Chondrocyte (in vitro differentiated cells): ENCODE measurements around the gene OLFM2. TPM values are rescaled to one million over a fixed set of nuclear protein-coding genes. Genes with fewer than 3 reads are reported as not detected.

ENCODE experiments used
- DNase-seq: peaks from one replicate; pipeline ENCODE4 v3.0.0; 2021; ENCODE audit warnings: mixed read lengths, low spot score
- H3K27ac Mint-ChIP-seq: one replicate; pipeline ENCODE4 v1.8.0; 2021; ENCODE audit warnings: mild to moderate bottlenecking, moderate library complexity, mixed read lengths; ENCODE audit not compliant: unreplicated experiment
- H3K27me3 Mint-ChIP-seq: 2 replicates; pipeline ENCODE4 v1.8.0; 2021; ENCODE audit warnings: low read depth, mixed read lengths
- H3K36me3 Mint-ChIP-seq: 2 replicates; pipeline ENCODE4 v1.8.0; 2021; ENCODE audit warnings: low read depth, mixed read lengths
- H3K4me1 Mint-ChIP-seq: 2 replicates; pipeline ENCODE4 v1.8.0; 2021; ENCODE audit warnings: low read depth, mild to moderate bottlenecking, mixed read lengths
- H3K4me3 Mint-ChIP-seq: one replicate; pipeline ENCODE4 v1.8.0; 2021; ENCODE audit warnings: mild to moderate bottlenecking, moderate library complexity, mixed read lengths; ENCODE audit not compliant: unreplicated experiment
- H3K9me3 Mint-ChIP-seq: 2 replicates; pipeline ENCODE4 v1.8.0; 2021; ENCODE audit warnings: low read depth, mixed read lengths
- CTCF ChIP-seq: fragments of 200-600 bp; sonication (generic); IDR thresholded peaks from 2 replicates; pipeline ENCODE4 v1.5.0; 2021; ENCODE audit warnings: antibody characterized with exemption, mild to moderate bottlenecking, moderate library complexity
- total RNA-seq: library from RNA; stranded (reverse); gene quantifications from 3 replicates; pipeline ENCODE4 v1.2.1, GENCODE V29; 2021

OLFM2 gene
- total RNA-seq, 1 donor from 2014 or later = 67.9 TPM

DNA sequence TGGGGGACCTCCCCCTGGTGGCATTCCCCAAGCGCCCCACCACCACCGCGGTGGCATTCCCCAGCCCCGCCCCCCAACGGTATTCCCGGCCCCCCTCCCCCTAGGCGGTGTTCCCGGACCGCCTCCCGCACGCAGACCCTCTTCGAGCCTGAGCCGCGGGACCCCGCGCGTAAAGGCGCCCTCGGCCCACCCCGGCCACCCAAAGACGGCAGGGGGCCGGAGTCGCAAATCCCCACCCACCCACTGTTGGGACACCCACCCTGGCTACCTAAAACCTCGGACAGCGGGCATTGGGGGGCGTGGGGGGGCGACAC is 22.4 kb downstream of the OLFM2 start:
- no peaks in the 10 kb centered on the region for H3K27me3 Mint-ChIP-seq
- H3K36me3 Mint-ChIP-seq = no peaks in the 10 kb centered on the region
- H3K27ac Mint-ChIP-seq = no peak overlapping the region
- DNase-seq = no peak
- H3K9me3 Mint-ChIP-seq = no peaks in the 10 kb centered on the region
- H3K4me1 Mint-ChIP-seq = peaks cover 18% of the 10 kb centered on the region
- no peak for TF ChIP-seq CTCF
- H3K4me3 Mint-ChIP-seq = peak overlapping the region; percentile 75

GRCh38 chr19:9913237-9914000 is 22.9 kb downstream of the OLFM2 start:
- no peak overlapping the region for H3K27ac Mint-ChIP-seq
- TF ChIP-seq CTCF = peak; percentile 16
- H3K36me3 Mint-ChIP-seq = no peaks in the 10 kb centered on the region
- peak overlapping the region; percentile 44 for H3K4me3 Mint-ChIP-seq
- no peaks in the 10 kb centered on the region for H3K27me3 Mint-ChIP-seq
- no peak for DNase-seq
- no peaks in the 10 kb centered on the region for H3K9me3 Mint-ChIP-seq
- H3K4me1 Mint-ChIP-seq = peaks cover 18% of the 10 kb centered on the region

DNA sequence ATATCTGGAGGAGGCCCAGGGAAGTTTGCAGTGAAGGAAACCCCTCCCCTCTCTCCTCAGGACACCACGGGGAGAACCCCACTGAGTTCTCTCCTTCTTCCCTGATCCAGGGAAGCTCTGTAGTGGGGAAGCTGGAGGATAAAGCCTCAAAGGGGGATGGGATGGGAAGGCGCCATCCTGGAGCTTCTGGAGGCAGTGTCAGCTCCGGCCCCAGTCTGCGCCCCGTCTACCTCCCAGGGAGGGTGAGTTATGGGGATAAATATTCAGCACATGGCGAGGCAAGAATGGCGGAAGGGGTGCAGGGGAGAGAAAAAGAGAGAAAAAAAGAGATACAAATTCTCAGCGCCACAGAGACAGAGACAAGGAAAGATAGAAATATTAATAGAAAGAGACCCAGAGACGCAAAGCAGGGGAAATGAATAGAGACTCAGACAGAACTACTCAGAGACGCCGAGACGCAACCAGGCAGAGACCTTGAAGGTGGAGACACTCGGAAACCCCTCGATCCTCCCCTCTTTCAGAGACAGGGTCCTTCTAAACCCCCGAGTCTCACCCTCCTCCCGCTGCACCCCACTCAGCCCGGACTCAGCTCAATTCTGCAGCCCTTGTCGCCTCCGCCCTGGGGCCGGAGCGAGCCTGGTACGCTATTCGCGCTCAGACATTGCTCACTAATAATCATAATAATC is 23.6 kb downstream of the OLFM2 start:
- H3K27ac Mint-ChIP-seq = no peak overlapping the region
- H3K36me3 Mint-ChIP-seq = no peaks in the 10 kb centered on the region
- no peak for TF ChIP-seq CTCF
- no peak for DNase-seq
- H3K4me3 Mint-ChIP-seq = no peak overlapping the region
- H3K27me3 Mint-ChIP-seq = no peaks in the 10 kb centered on the region
- H3K9me3 Mint-ChIP-seq = no peaks in the 10 kb centered on the region
- peaks cover 18% of the 10 kb centered on the region for H3K4me1 Mint-ChIP-seq

- H3K4me3 Mint-ChIP-seq = no peak overlapping the region
- no peak overlapping the region for H3K27ac Mint-ChIP-seq
- no peak for TF ChIP-seq CTCF
- H3K27me3 Mint-ChIP-seq = no peaks in the 10 kb centered on the region
- H3K36me3 Mint-ChIP-seq = no peaks in the 10 kb centered on the region
- DNase-seq = no peak
- peaks cover 8% of the 10 kb centered on the region for H3K4me1 Mint-ChIP-seq
- H3K9me3 Mint-ChIP-seq = no peaks in the 10 kb centered on the region
Measured at GRCh38 chr19:9911524-9912185, 24.7 kb downstream of the OLFM2 start.

DNA sequence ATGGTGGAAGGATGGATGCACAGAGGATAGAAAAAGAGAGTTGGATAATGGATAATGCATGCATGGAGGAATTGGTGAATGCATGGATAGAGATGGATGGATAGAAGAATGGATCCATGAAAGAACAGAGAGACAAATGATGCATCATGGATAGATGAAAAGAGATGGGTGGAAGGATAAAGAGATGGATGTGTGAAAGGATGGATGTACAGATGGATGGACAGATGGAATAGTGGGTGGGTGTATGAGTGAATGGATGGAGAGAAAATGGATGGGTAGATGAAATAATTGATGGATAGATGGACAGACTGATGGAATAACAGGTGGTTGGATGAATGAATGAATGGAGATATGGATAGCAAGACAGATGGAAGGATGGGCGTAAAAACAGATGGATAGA is 25.7 kb downstream of the OLFM2 start:
- Mint-ChIP-seq H3K4me3 (no peak overlapping the region), H3K36me3 (no peaks in the 10 kb centered on the region)

More for the DNA sequence above, 25.7 kb downstream of the OLFM2 start:
- Mint-ChIP-seq H3K27me3 (no peaks in the 10 kb centered on the region), H3K4me1 (peaks cover 6% of the 10 kb centered on the region), H3K27ac (no peak overlapping the region), H3K9me3 (no peaks in the 10 kb centered on the region)
- DNase-seq = no peak
- TF ChIP-seq CTCF = no peak
